T-cell (primary cell): ENCODE measurements around the gene SEC61A1. TPM values are rescaled to one million over a fixed set of nuclear protein-coding genes. Genes with fewer than 3 reads are reported as not detected.
A peak's percentile ranks its signal among the peaks of the same experiment; 100 is the strongest.

Experiments
- ATAC-seq, 4 experiments: fragments of 200-7000 bp in 3 of 4; fragments of 150-1000 bp in 1 of 4; cut with Tn5 transposase; replicated peaks in 1 of 4; 1 replicate in 3 of 4; 2 replicates in 1 of 4; pipeline ENCODE4 v1.10.0; 2021; ENCODE audit warnings: moderate library complexity in 3 of 4, mild to moderate bottlenecking in 2 of 4, moderate number of reproducible peaks in 1 of 4
- CTCF ChIA-PET, 2 donors: fragments of 300-600 bp; sonication (Branson Sonifier 250); formaldehyde crosslinking; loops; one replicate each; lab custom pipeline; 2022; ENCODE audit warnings: antibody characterized with exemption in 2 of 2; lab: Charles Lee
- POLR2A ChIA-PET, 2 donors: fragments of 300-600 bp; sonication (Branson Sonifier 250); formaldehyde crosslinking; loops; one replicate each; lab custom pipeline; 2022; ENCODE audit warnings: antibody characterized with exemption in 2 of 2; lab: Charles Lee
- DNase-seq, 35 experiments: peaks; one replicate each; pipeline versions ENCODE4 v3.0.0 to v3.0.0-alpha.2; 2013 to 2023
- H3K27ac ChIP-seq: one replicate; pipeline ENCODE4 v1.5.1; 2013; ENCODE audit warnings: low read length
- H3K27me3 ChIP-seq, 2 experiments: replicated peaks in 1 of 2; 1 replicate in 1 of 2; 2 replicates in 1 of 2; pipeline versions ENCODE4 v1.6.1 to v1.7.0; 2013; ENCODE audit warnings: low read length in 1 of 2, mixed read lengths in 1 of 2; ENCODE audit not compliant: control insufficient read depth in 2 of 2, insufficient read depth in 2 of 2; ENCODE audit errors: extremely low read depth in 1 of 2
- H3K36me3 ChIP-seq, 2 donors: 1 replicate in 1 of 2; 2 replicates in 1 of 2; pipeline versions ENCODE4 v1.6.1 to v1.7.0; 2013; ENCODE audit warnings: low read length in 1 of 2; ENCODE audit not compliant: control insufficient read depth in 2 of 2, insufficient read depth in 1 of 2; ENCODE audit errors: extremely low read depth in 1 of 2
- H3K4me1 ChIP-seq, 2 experiments: 1 replicate in 1 of 2; 2 replicates in 1 of 2; pipeline versions ENCODE4 v1.6.1 to v1.7.0; 2013; ENCODE audit warnings: low read length in 2 of 2, mixed read lengths in 1 of 2; ENCODE audit not compliant: insufficient read depth in 2 of 2, control insufficient read depth in 1 of 2; ENCODE audit errors: extremely low read depth in 1 of 2
- H3K4me3 ChIP-seq, 2 donors: 1 replicate in 1 of 2; 2 replicates in 1 of 2; pipeline versions ENCODE4 v1.5.1 to v1.7.0; 2013; ENCODE audit warnings: mild to moderate bottlenecking in 2 of 2, low read length in 1 of 2, moderate library complexity in 1 of 2; ENCODE audit not compliant: control insufficient read depth in 1 of 2; ENCODE audit errors: extremely low read depth in 1 of 2
- H3K9me3 ChIP-seq: 2 replicates; pipeline ENCODE4 v1.7.0; 2013
- H3K27ac Mint-ChIP-seq, 2 donors: one replicate each; pipeline ENCODE4 v1.8.0; 2020 to 2021; ENCODE audit warnings: mild to moderate bottlenecking in 2 of 2, mixed read lengths in 2 of 2
- H3K27me3 Mint-ChIP-seq, 2 donors: one replicate each; pipeline ENCODE4 v1.8.0; 2021 to 2022; ENCODE audit warnings: mixed read lengths in 2 of 2
- H3K36me3 Mint-ChIP-seq: one replicate; pipeline ENCODE4 v1.8.0; 2021; ENCODE audit warnings: mixed read lengths
- H3K4me1 Mint-ChIP-seq, 3 donors: one replicate each; pipeline ENCODE4 v1.8.0; 2020 to 2022; ENCODE audit warnings: mixed read lengths in 3 of 3, mild to moderate bottlenecking in 1 of 3
- H3K4me3 Mint-ChIP-seq, 3 donors: one replicate each; pipeline ENCODE4 v1.8.0; 2020 to 2022; ENCODE audit warnings: mild to moderate bottlenecking in 3 of 3, mixed read lengths in 3 of 3, moderate library complexity in 3 of 3
- H3K9me3 Mint-ChIP-seq, 3 donors: one replicate each; pipeline ENCODE4 v1.8.0; 2020 to 2022; ENCODE audit warnings: mixed read lengths in 3 of 3
- WGBS: methylation state at CpG from one replicate; pipeline ENCODE4 v1.1.5; 2013; ENCODE audit warnings: missing lambda C conversion rate; ENCODE audit not compliant: insufficient coverage; 5-methylcytosine and 5-hydroxymethylcytosine counted together
- total RNA-seq, 35 experiments: library from RNA in 6 of 35; stranded (reverse) in 6 of 35; fragments of 120-200 nt in 1 of 35; gene quantifications; one replicate each; pipeline versions ENCODE4 v1.2.1 to v1.2.4 and lab custom pipeline; 2013 to 2026

The SEC61A1 gene
- total RNA-seq, 5 donors from 2014 or later (not counting 1 experiment from before 2014, with no cell fraction given), result 120 to 156 (median 135) TPM

DNA sequence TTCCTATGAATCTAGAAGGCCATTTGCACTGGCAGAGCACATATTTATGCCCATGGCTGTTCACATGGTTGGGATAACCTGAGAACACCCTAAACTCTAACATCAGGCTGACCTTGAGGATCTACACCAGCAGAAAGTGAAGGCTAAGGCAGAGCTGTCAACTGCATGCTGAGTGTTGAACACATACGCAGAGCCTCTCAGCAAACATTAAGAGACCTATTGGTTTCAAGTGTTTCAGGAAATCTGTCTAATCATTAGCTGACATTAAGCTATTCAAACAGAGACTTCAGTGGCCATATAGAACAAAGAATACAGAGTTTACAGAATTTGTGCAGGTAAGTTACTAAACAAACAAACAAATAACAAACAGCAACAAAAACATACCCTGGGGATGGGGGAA, 16.1 kb upstream of the SEC61A1 start:
- no peaks in the 10 kb centered on the region for H3K9me3 Mint-ChIP-seq
- no peaks in the 10 kb centered on the region for H3K4me1 Mint-ChIP-seq
- peaks cover 0 to 3% of the 10 kb centered on the region in 2 experiments for H3K27me3 ChIP-seq
- no CpG with 5 or more reads among the region's 1 CpG for WGBS
- H3K4me1 ChIP-seq, result no peaks in the 10 kb centered on the region
- ATAC-seq (no peak), DNase-seq (no peak)
- no peaks in the 10 kb centered on the region for H3K36me3 Mint-ChIP-seq
- CTCF ChIA-PET, result interaction anchor here in 1 of 2 donors (0.7 kb wide), 1 partner anchor 42 kb away, joined by 3 read pairs; no protein-coding TSS in a partner anchor
- H3K27me3 Mint-ChIP-seq, result peaks cover 11 to 20% of the 10 kb centered on the region in 2 donors
- H3K9me3 ChIP-seq, result no peaks in the 10 kb centered on the region
- H3K4me3 Mint-ChIP-seq, result no peak overlapping the region
- POLR2A ChIA-PET, result no interaction called here
- H3K27ac Mint-ChIP-seq, result no peak overlapping the region
- H3K36me3 ChIP-seq, result no peaks in the 10 kb centered on the region
- no peak overlapping the region for H3K4me3 ChIP-seq
- no peak overlapping the region for H3K27ac ChIP-seq

GRCh38 chr3:128040041-128040440, 12.2 kb upstream of the SEC61A1 start:
- H3K4me1 ChIP-seq, result no peaks in the 10 kb centered on the region
- ATAC-seq, result no peak
- H3K36me3 ChIP-seq, result no peaks in the 10 kb centered on the region
- no peak overlapping the region for H3K4me3 ChIP-seq
- no peak overlapping the region for H3K27ac ChIP-seq
- Mint-ChIP-seq H3K27me3 (peaks cover 13 to 16% of the 10 kb centered on the region in 2 donors), H3K4me1 (no peaks in the 10 kb centered on the region), H3K4me3 (no peak overlapping the region), H3K9me3 (no peaks in the 10 kb centered on the region), H3K27ac (no peak overlapping the region), H3K36me3 (no peaks in the 10 kb centered on the region)
- WGBS, result 64% methylated on average over 2 of the region's 3 CpGs
- peaks cover 0 to 12% of the 10 kb centered on the region in 2 experiments for H3K27me3 ChIP-seq
- ChIA-PET CTCF (no interaction called here), POLR2A (no interaction called here)
- H3K9me3 ChIP-seq, result no peaks in the 10 kb centered on the region
- no peak for DNase-seq

DNA sequence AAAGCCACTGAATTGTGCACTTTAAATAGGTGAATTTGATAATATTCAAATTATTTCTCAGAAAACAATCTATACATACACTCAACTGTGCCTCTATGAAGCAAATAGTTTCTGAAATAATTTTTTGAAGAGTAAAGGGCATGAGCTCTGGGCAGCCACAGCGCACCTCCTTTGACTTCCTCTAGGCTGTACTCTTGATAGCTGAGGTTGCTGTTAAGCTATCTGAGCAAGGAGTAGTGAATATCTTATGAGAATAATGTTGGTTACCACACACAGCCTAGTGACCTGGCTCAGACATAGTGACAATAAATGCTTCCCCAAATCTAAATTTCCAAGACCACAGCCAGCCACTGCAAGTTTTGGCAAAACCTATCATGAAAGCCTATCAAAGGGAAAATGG, 11.6 kb upstream of the SEC61A1 start:
- no peaks in the 10 kb centered on the region for H3K4me1 Mint-ChIP-seq
- no peak overlapping the region for H3K27ac ChIP-seq
- no peaks in the 10 kb centered on the region for H3K4me1 ChIP-seq
- no peak overlapping the region for H3K4me3 Mint-ChIP-seq
- no peaks in the 10 kb centered on the region for H3K9me3 Mint-ChIP-seq
- ATAC-seq (no peak), DNase-seq (no peak)
- H3K4me3 ChIP-seq, result no peak overlapping the region
- H3K27me3 ChIP-seq, result peaks cover 0 to 13% of the 10 kb centered on the region in 2 experiments
- H3K9me3 ChIP-seq, result no peaks in the 10 kb centered on the region
- H3K27me3 Mint-ChIP-seq, result peaks cover 8 to 14% of the 10 kb centered on the region in 2 donors
- WGBS, result no CpG with 5 or more reads among the region's 1 CpG
- H3K36me3 Mint-ChIP-seq, result no peaks in the 10 kb centered on the region
- H3K36me3 ChIP-seq, result no peaks in the 10 kb centered on the region
- ChIA-PET CTCF (no interaction called here), POLR2A (no interaction called here)
- no peak overlapping the region for H3K27ac Mint-ChIP-seq

- Histone ChIP-seq H3K27ac (no peak overlapping the region), H3K27me3 (peaks cover 0 to 13% of the 10 kb centered on the region in 2 experiments), H3K36me3 (no peaks in the 10 kb centered on the region), H3K4me1 (no peaks in the 10 kb centered on the region), H3K9me3 (no peaks in the 10 kb centered on the region), H3K4me3 (no peak overlapping the region)
- Mint-ChIP-seq H3K9me3 (no peaks in the 10 kb centered on the region), H3K4me3 (no peak overlapping the region), H3K27me3 (peaks cover 8 to 18% of the 10 kb centered on the region in 2 donors), H3K4me1 (no peaks in the 10 kb centered on the region), H3K36me3 (no peaks in the 10 kb centered on the region), H3K27ac (no peak overlapping the region)
- ChIA-PET CTCF (no interaction called here), POLR2A (no interaction called here)
- WGBS, result no CpG with 5 or more reads among the region's 1 CpG
- DNase-seq (no peak), ATAC-seq (no peak)
Measured at GRCh38 chr3:128041344-128041743, 10.9 kb upstream of the SEC61A1 start.

DNA sequence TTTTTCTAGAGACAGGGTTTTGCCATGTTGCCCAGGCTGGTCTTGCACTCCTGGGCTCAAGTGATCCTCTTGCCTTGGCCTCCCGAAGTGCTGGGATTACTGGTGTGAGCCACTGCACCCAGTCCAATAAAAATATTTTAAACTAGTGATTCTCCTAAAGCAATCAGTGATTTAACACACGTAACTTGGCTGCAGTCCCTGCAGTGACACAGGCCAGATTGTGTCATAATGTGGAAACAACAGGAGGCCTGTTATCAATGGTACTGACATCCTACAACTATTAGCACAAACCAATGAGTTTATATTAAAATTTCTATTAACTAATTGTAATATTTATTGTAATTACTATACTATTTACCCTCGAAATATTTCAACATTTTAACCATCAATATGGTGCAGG, 1.6 kb upstream of the SEC61A1 start:
- ChIA-PET POLR2A (no interaction called here), CTCF (no interaction called here)
- WGBS, result no CpG with 5 or more reads among the region's 3 CpGs
- Mint-ChIP-seq H3K4me3 (peak overlapping the region; percentile 88 to 98 (median 96)), H3K27me3 (peaks cover 4 to 11% of the 10 kb centered on the region in 2 donors), H3K27ac (no peak overlapping the region), H3K36me3 (peaks cover 26% of the 10 kb centered on the region), H3K9me3 (no peaks in the 10 kb centered on the region), H3K4me1 (peaks cover 37 to 41% (median 39%) of the 10 kb centered on the region in 3 donors)
- H3K4me1 ChIP-seq, result peaks cover 26 to 28% of the 10 kb centered on the region in 2 experiments
- no peak overlapping the region for H3K4me3 ChIP-seq
- H3K27ac ChIP-seq, result no peak overlapping the region
- DNase-seq, result no peak
- ATAC-seq, result no peak
- H3K27me3 ChIP-seq, result no peaks in the 10 kb centered on the region
- H3K9me3 ChIP-seq, result no peaks in the 10 kb centered on the region
- peaks cover 0 to 12% of the 10 kb centered on the region in 2 donors for H3K36me3 ChIP-seq

DNA sequence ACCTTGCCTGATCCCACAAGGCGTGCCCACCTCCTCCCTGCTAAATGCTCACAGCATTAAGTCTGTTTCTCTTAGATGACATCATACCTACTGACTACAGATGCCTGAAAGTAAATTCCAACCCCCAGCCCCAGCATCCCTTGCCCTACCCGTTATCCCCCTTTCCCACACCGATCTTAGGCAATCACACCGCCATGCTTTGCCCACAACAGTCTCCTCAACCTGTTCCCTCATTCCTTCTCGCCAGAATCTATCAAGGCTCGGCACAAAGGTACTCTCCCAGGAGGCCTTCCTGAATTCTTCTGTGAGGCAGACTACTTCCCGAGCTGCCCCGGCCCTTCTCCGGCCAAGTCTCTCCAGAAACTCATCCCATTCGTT, 789 bp upstream of the SEC61A1 start:
- peaks cover 32% of the 10 kb centered on the region for H3K36me3 Mint-ChIP-seq
- peaks cover 42 to 44% (median 44%) of the 10 kb centered on the region in 3 donors for H3K4me1 Mint-ChIP-seq
- H3K27ac Mint-ChIP-seq, result peak overlapping the region; percentile 81 to 87
- H3K36me3 ChIP-seq, result peaks cover 0 to 20% of the 10 kb centered on the region in 2 donors
- ChIA-PET CTCF (no interaction called here), POLR2A (no interaction called here)
- H3K4me1 ChIP-seq, result peaks cover 26 to 28% of the 10 kb centered on the region in 2 experiments
- H3K27ac ChIP-seq, result peak overlapping the region; percentile 75
- no peaks in the 10 kb centered on the region for H3K9me3 ChIP-seq
- H3K4me3 ChIP-seq, result peak overlapping the region; percentile 63 to 97
- WGBS, result 15% methylated on average over 10 of the region's 10 CpGs
- peak overlapping the region; percentile 88 to 98 (median 96) for H3K4me3 Mint-ChIP-seq
- H3K9me3 Mint-ChIP-seq, result no peaks in the 10 kb centered on the region
- H3K27me3 Mint-ChIP-seq, result peaks cover 3 to 4% of the 10 kb centered on the region in 2 donors
- ATAC-seq, result no peak
- H3K27me3 ChIP-seq, result no peaks in the 10 kb centered on the region
- no peak for DNase-seq
